IPS-NIHi7 (cell line): Measurements from ENCODE around the gene TBC1D1.

Experiments
- DNase-seq: peaks from one replicate; pipeline ENCODE4 v3.0.0; 2012; ENCODE audit warnings: mixed read lengths; ENCODE audit errors: extremely low spot score

TBC1D1 gene

DNA sequence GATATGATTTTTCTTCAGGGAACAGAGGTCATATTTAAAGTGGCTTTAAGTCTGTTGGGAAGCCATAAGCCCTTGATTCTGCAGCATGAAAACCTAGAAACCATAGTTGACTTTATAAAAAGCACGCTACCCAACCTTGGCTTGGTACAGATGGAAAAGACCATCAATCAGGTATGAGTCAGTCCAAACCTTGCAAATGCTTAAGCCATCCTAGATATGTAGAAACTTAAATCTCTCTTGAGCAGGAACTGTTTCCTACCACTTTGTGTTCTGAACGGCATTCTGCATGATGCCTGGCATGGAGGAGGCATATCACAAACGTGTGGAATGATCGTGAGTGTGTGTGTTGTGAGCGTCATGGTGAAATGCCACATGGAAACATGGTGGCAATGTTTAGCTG is 234.1 kb downstream of the TBC1D1 start:
- no peak for DNase-seq

DNA sequence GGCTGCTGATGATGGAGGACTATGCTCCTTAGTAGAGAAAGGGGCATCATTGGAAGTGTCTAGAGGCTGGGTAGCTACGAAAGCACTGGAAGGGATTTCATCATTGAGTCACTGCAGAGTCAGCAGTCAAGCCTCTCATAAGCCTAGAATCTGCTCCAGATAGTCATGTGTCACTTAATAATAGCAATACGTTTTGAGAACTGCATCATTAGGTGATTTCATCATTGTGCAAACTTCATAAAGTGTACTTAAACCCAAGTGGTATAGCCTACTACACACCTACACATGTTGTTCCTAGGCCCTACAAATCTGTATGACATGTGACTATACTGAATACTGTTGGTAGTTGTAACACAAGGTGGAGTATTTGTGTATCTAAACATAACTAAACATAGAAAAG is 234.9 kb downstream of the TBC1D1 start:
- DNase-seq, result no peak

- DNase-seq, result peak; percentile 54
Measured at GRCh38 chr4:38128478-38129459, 237.9 kb downstream of the TBC1D1 start.

GRCh38 chr4:38129460-38130227 is 238.8 kb downstream of the TBC1D1 start:
- DNase-seq, result no peak

GRCh38 chr4:38130884-38131283 is 240.0 kb downstream of the TBC1D1 start:
- no peak for DNase-seq

GRCh38 chr4:38131371-38132091 is 240.6 kb downstream of the TBC1D1 start:
- DNase-seq, result peak; percentile 64

DNA sequence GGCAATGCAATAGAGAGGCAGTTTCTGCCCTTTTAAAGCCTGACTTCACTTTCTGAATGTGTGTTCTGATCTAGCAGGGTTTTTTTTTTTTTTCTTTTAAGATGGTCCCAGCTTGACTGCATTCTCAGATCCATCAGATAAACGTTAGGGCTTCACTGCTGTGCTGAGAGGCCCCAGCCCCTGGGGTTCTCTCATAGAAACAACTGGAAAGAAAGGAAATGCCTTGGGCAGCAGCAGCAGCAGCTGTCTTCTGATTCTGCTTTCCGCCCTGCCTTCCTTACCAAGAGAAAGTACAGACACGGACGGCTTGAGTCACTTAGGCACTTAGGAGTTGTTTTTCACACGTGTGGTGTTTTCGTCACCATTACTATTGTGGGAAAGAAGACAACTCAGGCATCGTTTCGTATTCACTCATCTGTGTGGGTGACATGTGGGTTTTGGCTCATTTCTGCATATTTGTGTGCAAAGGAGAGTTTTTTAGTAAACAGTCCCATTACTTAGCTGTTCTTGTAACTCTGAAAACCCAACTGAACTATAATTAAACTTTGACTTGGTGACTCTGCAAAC is 241.3 kb downstream of the TBC1D1 start:
- peak; percentile 42 for DNase-seq

DNA sequence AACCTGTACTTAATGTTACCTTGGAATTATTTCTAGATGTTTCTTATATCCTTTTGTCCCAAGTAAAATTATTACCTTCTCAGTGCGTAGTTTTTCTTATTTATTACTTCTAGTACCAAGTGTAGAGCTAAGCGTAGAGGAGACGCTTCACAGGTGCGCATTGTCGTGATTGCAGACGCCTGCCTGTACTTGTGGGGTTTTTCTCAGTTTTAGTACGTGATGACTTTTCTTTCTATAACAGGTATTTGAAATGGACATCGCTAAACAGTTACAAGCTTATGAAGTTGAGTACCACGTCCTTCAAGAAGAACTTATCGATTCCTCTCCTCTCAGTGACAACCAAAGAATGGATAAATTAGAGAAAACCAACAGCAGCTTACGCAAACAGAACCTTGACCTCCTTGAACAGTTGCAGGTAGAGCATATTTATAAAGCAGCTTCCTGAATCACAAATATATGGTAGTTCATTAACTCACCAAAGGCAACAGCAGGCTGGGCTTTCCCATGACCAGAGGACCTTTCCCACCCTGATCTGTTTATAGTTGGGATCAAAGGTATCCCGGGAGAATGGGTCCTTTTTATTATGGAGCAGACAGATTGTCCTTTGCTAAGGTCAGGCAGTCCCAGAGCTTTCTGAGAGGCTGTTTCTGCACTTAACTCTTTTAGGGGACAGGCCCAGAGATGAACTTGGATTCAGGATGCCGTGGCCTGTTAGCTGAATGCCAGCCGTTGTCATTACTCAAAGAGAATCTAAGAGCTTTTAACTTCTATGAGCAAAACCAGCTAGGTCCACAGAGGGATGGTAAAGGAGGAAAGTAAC is 242.2 kb downstream of the TBC1D1 start:
- DNase-seq, result no peak

DNA sequence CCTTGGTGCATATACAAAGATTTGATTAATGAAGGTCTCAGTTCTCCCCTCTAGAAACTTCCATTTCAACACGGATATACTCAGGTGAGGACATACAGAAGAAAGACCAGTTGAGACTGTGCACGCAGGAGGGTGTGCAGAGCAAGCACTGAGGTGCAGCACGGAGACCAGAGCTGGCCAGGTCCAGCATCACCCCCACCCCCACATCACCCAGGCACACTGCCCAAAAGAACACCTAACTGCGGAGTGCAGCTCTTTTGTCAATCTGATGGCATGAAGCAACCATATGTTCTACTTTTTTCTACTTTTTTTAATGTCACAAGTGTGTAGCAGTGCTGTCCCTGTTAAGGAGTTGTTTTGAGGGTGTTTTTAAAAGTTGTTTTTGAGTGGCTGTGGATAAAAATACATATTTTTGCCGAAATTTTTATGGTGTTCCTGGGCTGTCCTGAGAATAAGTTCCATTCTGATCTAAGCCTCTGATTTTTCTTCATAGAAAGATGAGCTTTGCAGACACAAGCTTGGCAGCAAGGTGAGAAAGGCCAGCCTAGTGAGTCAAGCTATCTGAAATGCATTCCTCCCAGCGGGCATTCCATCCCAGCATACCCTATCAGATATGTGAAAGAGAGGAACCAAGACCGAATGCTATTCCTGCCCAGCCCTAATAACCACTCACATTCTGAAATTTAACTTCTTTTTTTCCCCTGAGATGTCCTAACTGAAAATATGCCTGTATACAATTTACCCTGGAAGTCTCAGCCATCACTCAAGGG is 243.0 kb downstream of the TBC1D1 start:
- DNase-seq, result no peak

DNA sequence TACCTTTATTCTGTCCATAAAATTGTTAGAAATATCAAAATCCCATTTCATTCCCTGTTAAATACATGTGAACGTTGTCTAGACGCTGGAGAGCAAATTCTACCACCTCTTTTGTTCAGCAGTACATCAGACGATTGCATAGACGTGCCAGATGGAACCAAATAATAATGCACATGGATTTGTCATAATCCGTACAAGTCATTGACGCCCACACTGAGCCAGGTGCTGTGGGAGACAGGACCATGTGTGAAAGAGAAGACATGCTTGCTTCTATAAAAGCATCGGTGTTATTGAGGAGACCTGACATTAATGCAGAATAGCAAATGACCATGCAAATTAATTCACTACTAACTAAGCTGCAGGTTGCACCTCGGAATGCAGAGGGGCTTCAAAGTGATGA is 244.3 kb downstream of the TBC1D1 start:
- no peak for DNase-seq

- peak; percentile 37 for DNase-seq
Measured at GRCh38 chr4:38136604-38137003, 245.7 kb downstream of the TBC1D1 start.

GRCh38 chr4:38137080-38137479 is 246.2 kb downstream of the TBC1D1 start:
- no peak for DNase-seq

GRCh38 chr4:38138363-38138762 is 247.5 kb downstream of the TBC1D1 start:
- DNase-seq, result no peak

DNA sequence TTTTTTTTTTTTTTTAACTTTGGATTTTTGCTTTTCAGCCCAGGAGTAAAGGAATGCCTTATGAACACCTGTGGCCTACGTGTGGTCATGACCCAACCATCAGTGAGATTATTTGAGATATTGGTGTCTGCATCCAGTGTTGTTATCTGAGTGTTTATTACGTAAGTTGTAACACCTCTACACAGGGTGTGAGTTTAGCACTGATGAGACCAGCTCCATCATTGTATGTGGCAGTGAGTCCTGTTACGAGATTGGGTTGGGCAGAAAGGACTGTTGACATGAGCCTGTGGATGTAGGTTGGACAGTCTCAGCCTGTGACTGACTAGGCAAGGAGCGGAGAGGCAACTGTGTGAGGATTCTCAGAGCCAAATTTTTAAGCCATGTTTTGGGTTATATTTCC is 248.3 kb downstream of the TBC1D1 start:
- DNase-seq, result no peak

GRCh38 chr4:38140643-38141203 is 249.8 kb downstream of the TBC1D1 start:
- DNase-seq, result no peak

GRCh38 chr4:38141808-38142500 is 251.1 kb downstream of the TBC1D1 start:
- DNase-seq, result no peak

DNA sequence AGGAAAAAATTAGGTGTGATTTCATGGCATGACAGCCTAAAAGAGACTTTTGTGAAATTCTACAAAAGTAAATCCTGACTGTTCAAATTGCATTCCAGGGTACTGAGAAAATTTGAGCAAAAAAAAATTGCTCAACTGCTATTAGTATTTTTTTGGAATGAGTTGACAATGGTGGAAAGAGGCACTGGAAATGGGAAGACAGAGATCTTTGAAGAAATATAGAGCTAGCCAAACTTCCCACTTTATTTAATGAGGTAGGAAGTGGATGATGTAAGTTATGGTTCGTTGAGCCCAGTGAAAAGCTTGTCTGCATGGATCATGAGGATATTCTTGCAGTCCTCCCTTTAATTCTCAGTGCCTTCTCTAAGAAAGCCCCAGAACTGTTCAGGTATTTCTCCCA is 253.1 kb downstream of the TBC1D1 start:
- DNase-seq, result no peak

DNA sequence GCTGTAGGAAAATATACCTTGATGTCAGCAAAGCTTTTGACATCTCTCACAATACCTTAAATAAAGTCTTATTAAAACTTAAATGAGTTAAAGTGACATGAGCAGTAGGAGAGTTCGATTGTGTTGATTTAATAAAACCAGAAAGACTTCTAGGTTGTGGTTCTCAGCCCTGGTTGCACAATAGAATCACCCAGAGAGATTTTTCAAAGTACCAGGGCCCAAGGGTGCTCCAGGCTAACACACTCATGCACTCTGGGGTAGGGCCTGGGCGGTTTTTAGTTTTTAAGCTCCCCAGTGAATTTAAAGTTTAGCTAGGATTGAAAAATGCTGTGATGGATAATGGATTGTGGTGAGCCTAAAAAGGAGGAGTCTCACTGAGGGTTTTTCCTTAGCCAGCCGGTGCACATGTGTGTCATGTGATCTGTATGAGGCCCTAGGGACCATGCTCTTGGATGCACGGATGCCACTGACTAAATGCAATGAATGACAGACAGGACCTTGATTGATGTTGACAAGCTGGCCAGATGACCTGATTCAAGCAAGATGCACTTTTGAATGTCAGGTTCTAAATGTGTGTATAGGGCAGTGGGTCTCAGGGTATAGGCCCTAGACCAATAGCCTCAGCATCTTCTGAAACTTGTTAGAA is 254.3 kb downstream of the TBC1D1 start:
- no peak for DNase-seq

- DNase-seq, result no peak
Measured at GRCh38 chr4:38145741-38146140, 254.9 kb downstream of the TBC1D1 start.
